Endothelial cell of umbilical vein (primary cell): ENCODE results near the gene SIN3B. TPM values are rescaled to one million over a fixed set of nuclear protein-coding genes. Genes with fewer than 3 reads are reported as not detected.

ENCODE experiments used
- BruUV-seq: library from RNA; stranded (reverse); fragments of 400-500 nt; replicated peaks from 2 replicates; lab custom pipeline; 2021; lab: Mats Ljungman, UMichigan
- CTCF ChIA-PET: fragments of 300-600, 350-600 bp; sonication (Branson Sonifier 250); formaldehyde crosslinking; loops from one replicate; lab custom pipeline; 2021; ENCODE audit warnings: antibody characterized with exemption, inconsistent platforms; lab: Charles Lee
- POLR2A ChIA-PET: fragments of 300-600, 350-600 bp; sonication (Branson Sonifier 250); formaldehyde crosslinking; loops from one replicate; lab custom pipeline; 2021; ENCODE audit warnings: antibody characterized with exemption, inconsistent platforms; lab: Charles Lee
- DNase-seq: peaks from one replicate; pipeline ENCODE4 v3.0.0-alpha.2; 2011; ENCODE audit warnings: low read depth, low spot score
- FAIRE-seq: peaks from 2 replicates; lab custom pipeline; 2011; peaks lifted over from hg19 to GRCh38; lab: Jason Lieb, UNC
- H2AFZ ChIP-seq: 2 replicates; pipeline ENCODE4 v1.6.0; 2012; ENCODE audit warnings: low read depth, low read length, control low read depth, inconsistent platforms
- H3K27ac ChIP-seq: 2 replicates; pipeline ENCODE4 v1.5.1; 2011; ENCODE audit warnings: low read depth, mild to moderate bottlenecking, control low read depth, low read length, moderate library complexity; ENCODE audit not compliant: insufficient read depth
- H3K27me3 ChIP-seq, 2 experiments: 2 replicates each; pipeline versions ENCODE4 v1.6.0 to v1.6.1; 2011; ENCODE audit warnings: low read length in 2 of 2, mixed read lengths in 1 of 2; ENCODE audit not compliant: control insufficient read depth in 2 of 2, insufficient read depth in 2 of 2
- H3K36me3 ChIP-seq, 2 experiments: 2 replicates in 1 of 2; 3 replicates in 1 of 2; pipeline ENCODE4 v1.5.1; 2011; ENCODE audit warnings: low read length in 2 of 2, mild to moderate bottlenecking in 1 of 2, moderate library complexity in 1 of 2; ENCODE audit not compliant: control insufficient read depth in 2 of 2, insufficient read depth in 2 of 2; ENCODE audit errors: extremely low read depth in 1 of 2
- H3K4me1 ChIP-seq: 3 replicates; pipeline ENCODE4 v1.5.1; 2011; ENCODE audit warnings: mild to moderate bottlenecking, low read length; ENCODE audit not compliant: control insufficient read depth, insufficient read depth; ENCODE audit errors: extremely low read depth
- H3K4me2 ChIP-seq: 2 replicates; pipeline ENCODE4 v1.6.1; 2011; ENCODE audit warnings: low read length, control low read depth, mixed read lengths; ENCODE audit not compliant: insufficient read depth
- H3K4me3 ChIP-seq, 3 experiments: fragments of 200-600 bp in 1 of 3; sonication (generic), shearing (Covaris generic) in 1 of 3; replicated peaks in 1 of 3; 2 replicates each; pipeline ENCODE4 v1.5.1; 2011 to 2016; ENCODE audit warnings: control low read depth in 3 of 3, low read length in 3 of 3, mild to moderate bottlenecking in 2 of 3, inconsistent platforms in 1 of 3, low read depth in 1 of 3, moderate library complexity in 1 of 3; ENCODE audit not compliant: insufficient read depth in 1 of 3
- H3K79me2 ChIP-seq: 2 replicates; pipeline ENCODE4 v1.6.0; 2012; ENCODE audit warnings: low read length, inconsistent platforms; ENCODE audit not compliant: control insufficient read depth, insufficient read depth
- H3K9ac ChIP-seq: replicated peaks from 2 replicates; pipeline ENCODE3; 2011; ENCODE audit warnings: low read length, control low read depth; ENCODE audit not compliant: insufficient read depth; ENCODE audit errors: extremely low read depth
- H3K9me1 ChIP-seq: replicated peaks from 3 replicates; pipeline ENCODE4 v1.6.0; 2011; ENCODE audit warnings: mild to moderate bottlenecking, low read length; ENCODE audit not compliant: control insufficient read depth, insufficient read depth; ENCODE audit errors: extremely low read depth
- H3K9me3 ChIP-seq: replicated peaks from 2 replicates; pipeline ENCODE4 v1.5.1; 2012; ENCODE audit warnings: low read length, inconsistent platforms; ENCODE audit not compliant: control insufficient read depth, insufficient read depth
- H4K20me1 ChIP-seq: replicated peaks from 2 replicates; pipeline ENCODE3; 2011; ENCODE audit warnings: mild to moderate bottlenecking, low read length; ENCODE audit not compliant: control insufficient read depth, insufficient read depth; ENCODE audit errors: extremely low read depth
- CTCF ChIP-seq, 2 donors: IDR thresholded peaks; 1 replicate in 1 of 2; 2 replicates in 1 of 2; pipeline ENCODE4 v1.5.1; 2011; ENCODE audit warnings: low read length in 2 of 2, mild to moderate bottlenecking in 2 of 2, moderate library complexity in 2 of 2, control low read depth in 1 of 2, inconsistent platforms in 1 of 2, low read depth in 1 of 2; ENCODE audit not compliant: insufficient read depth in 1 of 2; ENCODE audit errors: extremely low read depth in 1 of 2
- EZH2 ChIP-seq: IDR thresholded peaks from 2 replicates; pipeline ENCODE4 v1.6.1; 2012; ENCODE audit warnings: borderline replicate concordance, low read depth, mild to moderate bottlenecking, moderate library complexity, low read length, inconsistent platforms; ENCODE audit not compliant: severe bottlenecking
- FOS ChIP-seq: IDR thresholded peaks from 2 replicates; pipeline ENCODE4 v1.6.1; 2011; ENCODE audit warnings: mild to moderate bottlenecking, low read length, moderate library complexity, borderline replicate concordance; ENCODE audit not compliant: insufficient read depth
- GATA2 ChIP-seq: IDR thresholded peaks from 2 replicates; pipeline ENCODE4 v1.7.0; 2011; ENCODE audit warnings: low read depth, mild to moderate bottlenecking, moderate library complexity, mixed read lengths, low read length; ENCODE audit not compliant: insufficient read length, insufficient read depth
- JUN ChIP-seq: IDR thresholded peaks from 2 replicates; pipeline ENCODE4 v1.6.1; 2011; ENCODE audit warnings: borderline replicate concordance, low read depth; ENCODE audit not compliant: insufficient read length, insufficient read depth
- MAX ChIP-seq: IDR thresholded peaks from 2 replicates; pipeline ENCODE4 v1.6.1; 2011; ENCODE audit not compliant: insufficient read depth, insufficient read length
- MYC ChIP-seq: IDR thresholded peaks from one replicate; pipeline ENCODE4 v1.6.1; 2011; ENCODE audit warnings: mild to moderate bottlenecking, low read depth, low read length
- POLR2A ChIP-seq: IDR thresholded peaks from 2 replicates; pipeline ENCODE4 v1.6.1; 2012; ENCODE audit warnings: low read depth, mild to moderate bottlenecking, control low read depth, low read length
- POLR2AphosphoS5 ChIP-seq: IDR thresholded peaks from 2 replicates; pipeline ENCODE4 v1.6.1; 2012; ENCODE audit warnings: low read depth, mild to moderate bottlenecking, control low read depth, low read length, moderate library complexity; ENCODE audit not compliant: insufficient read depth
- dilution Hi-C: fragments of 300-500 bp; cut with MboI; formaldehyde crosslinking; loops from one replicate; pipeline ENCODE4 v1.15.0; 2019; ENCODE audit warnings: low sequenced_read_pairs; ENCODE audit not compliant: extremely low pct_ligation_motif_present
- intact Hi-C: fragments of 100-400 bp; cut with micrococcal nuclease; formaldehyde crosslinking; loops from one replicate; pipeline ENCODE4 v1.10.0; 2022
- polyA plus RNA-seq, 4 experiments: library from polyadenylated mRNA; depleted of rRNA in 3 of 4; stranded (reverse) in 3 of 4; unstranded in 1 of 4; fragments of >200 nt; gene quantifications; 2 replicates each; pipeline versions ENCODE4 v1.2.1 to v1.2.3, GENCODE V29; 2011 to 2012; ENCODE audit warnings: missing spikeins in 1 of 4
- total RNA-seq: library from RNA; stranded (reverse); gene quantifications from 2 replicates; pipeline ENCODE4 v1.2.3, GENCODE V29; 2021

Gene SIN3B
- total and polyA plus RNA-seq, 2 donors (not counting 3 experiments of a cell fraction or from before 2014, with no cell fraction given), result 46.2 to 75.0 TPM

GRCh38 chr19:16850133-16850532 is 20.9 kb downstream of the SIN3B start:
- POLR2A ChIA-PET, result no interaction called here
- dilution Hi-C loops, result no loop called here

GRCh38 chr19:16851031-16851712 is 22.0 kb downstream of the SIN3B start:
- intact Hi-C loops, result loop anchor here (5.0 kb wide), 1 partner anchor 36 kb away; the partner anchor contains the start of gene F2RL3
- Histone ChIP-seq H3K4me3 (no peak overlapping the region), H3K36me3 (peaks cover 18 to 62% of the 10 kb centered on the region in 2 experiments), H3K27me3 (no peaks in the 10 kb centered on the region), H4K20me1 (no peaks in the 10 kb centered on the region), H3K4me1 (peaks cover 9% of the 10 kb centered on the region), H2AFZ (no peak overlapping the region), H3K9ac (no peak overlapping the region), H3K4me2 (no peak overlapping the region), H3K9me1 (no peaks in the 10 kb centered on the region), H3K27ac (no peak overlapping the region), H3K9me3 (no peaks in the 10 kb centered on the region), H3K79me2 (no peaks in the 10 kb centered on the region)
- BruUV-seq, result no TSS peak
- TF ChIP-seq GATA2 (no peak), POLR2AphosphoS5 (no peak), POLR2A (no peak), MAX (no peak), FOS (no peak), EZH2 (no peak), CTCF (IDR thresholded peaks at IDR 0.05; ENCODE audit: extremely low read depth in 1 of 2, insufficient read depth in 1 of 2, low read depth in 1 of 2, low read length in 2 of 2) (no peak), MYC (no peak), JUN (no peak)
- DNase-seq (no peak), FAIRE-seq (no peak)
- dilution Hi-C loops, result no loop called here
- ChIA-PET POLR2A (no interaction called here), CTCF (no interaction called here)

More at GRCh38 chr19:16850133-16850532, 20.9 kb downstream of the SIN3B start:
- Histone ChIP-seq H3K9ac (no peak overlapping the region), H2AFZ (no peak overlapping the region), H3K4me3 (no peak overlapping the region), H3K9me1 (no peaks in the 10 kb centered on the region), H3K4me1 (peaks cover 9% of the 10 kb centered on the region), H3K36me3 (peaks cover 18 to 61% of the 10 kb centered on the region in 2 experiments), H3K79me2 (no peaks in the 10 kb centered on the region), H3K9me3 (no peaks in the 10 kb centered on the region), H4K20me1 (no peaks in the 10 kb centered on the region), H3K27me3 (no peaks in the 10 kb centered on the region), H3K27ac (no peak overlapping the region), H3K4me2 (no peak overlapping the region)
- TF ChIP-seq EZH2, result no peak
- TF ChIP-seq POLR2AphosphoS5, result no peak
- TF ChIP-seq FOS, result peak; percentile 61
- CTCF ChIA-PET, result interaction anchor here (0.6 kb wide), 1 partner anchor 86 kb away, joined by 5 read pairs; no protein-coding TSS in a partner anchor
- intact Hi-C loops, result loop anchor here (5.0 kb wide), 1 partner anchor 37 kb away; the partner anchor contains the start of gene F2RL3
- BruUV-seq, result no TSS peak
- DNase-seq (no peak), FAIRE-seq (peak; percentile 55)
